Subcutaneous adipose tissue (tissue), 4 donors: ENCODE results near the gene DIP2C. TPM values are rescaled to one million over a fixed set of nuclear protein-coding genes. Genes with fewer than 3 reads are reported as not detected.

Experiments
- CTCF ChIP-seq: fragments of 450-650 bp; IDR thresholded peaks from one replicate; pipeline ENCODE4 v1.5.1; 2016; ENCODE audit warnings: low read depth, mild to moderate bottlenecking, control low read depth, antibody characterized with exemption, moderate library complexity
- total RNA-seq, 4 donors: library from RNA; depleted of rRNA; stranded (reverse); fragments of >200 nt; gene quantifications; one replicate each; pipeline ENCODE4 v1.1.0, GENCODE V29; 2016

The DIP2C gene
- total RNA-seq, 4 donors from 2014 or later: 32.1 to 64.0 (median 40.5) TPM

GRCh38 chr10:484925-485661 is 204.4 kb downstream of the DIP2C start:
- no peak for TF ChIP-seq CTCF

- no peak for TF ChIP-seq CTCF
These were observed 205.0 kb downstream of the DIP2C start for GRCh38 chr10:484441-484924.

GRCh38 chr10:483261-483660 is 206.2 kb downstream of the DIP2C start:
- no peak for TF ChIP-seq CTCF

- no peak for TF ChIP-seq CTCF
These were observed 206.6 kb downstream of the DIP2C start for GRCh38 chr10:482848-483247.

GRCh38 chr10:482051-482501 is 207.4 kb downstream of the DIP2C start:
- TF ChIP-seq CTCF: no peak

- TF ChIP-seq CTCF: no peak
These were observed 207.8 kb downstream of the DIP2C start for GRCh38 chr10:481628-482027.

- no peak for TF ChIP-seq CTCF
These were observed 208.4 kb downstream of the DIP2C start for GRCh38 chr10:480928-481552.
